Adrenal gland (tissue), 12 donors: ENCODE results near the gene CACNA1C. TPM values are rescaled to one million over a fixed set of nuclear protein-coding genes. Genes with fewer than 3 reads are reported as not detected.

Experiments
- DNase-seq, 7 donors: peaks; one replicate each; pipeline ENCODE4 v3.0.0-alpha.2; 2019 to 2020
- H3K27ac ChIP-seq, 5 donors: fragments of 200-600 bp; sonication (generic) in 4 of 5; 1 replicate in 3 of 5; 2 replicates in 2 of 5; pipeline versions ENCODE4 v1.5.1 to v1.8.0; 2016 to 2020; ENCODE audit warnings: mild to moderate bottlenecking in 1 of 5
- H3K27me3 ChIP-seq: fragments of 200-600 bp; 2 replicates; pipeline ENCODE4 v1.8.0; 2021
- H3K36me3 ChIP-seq, 2 donors: fragments of 200-600 bp; replicated peaks in 1 of 2; 1 replicate in 1 of 2; 2 replicates in 1 of 2; pipeline versions ENCODE4 v1.5.1 to v1.8.0; 2018 to 2022
- H3K4me1 ChIP-seq, 2 donors: fragments of 200-600 bp; replicated peaks in 1 of 2; 1 replicate in 1 of 2; 2 replicates in 1 of 2; pipeline versions ENCODE4 v1.5.1 to v1.8.0; 2018 to 2021
- H3K4me3 ChIP-seq, 4 donors: fragments of 200-600 bp; sonication (generic) in 3 of 4; one replicate each; pipeline ENCODE4 v1.5.1; 2016 to 2018
- H3K9me3 ChIP-seq, 3 donors: fragments of 200-600 bp; sonication (generic) in 1 of 3; replicated peaks in 1 of 3; 1 replicate in 2 of 3; 2 replicates in 1 of 3; pipeline versions ENCODE4 v1.5.1 to v1.8.0; 2016 to 2021
- CTCF ChIP-seq, 6 experiments: fragments of 450-650 bp in 4 of 6; fragments of 200-600 bp in 2 of 6; sonication (generic) in 1 of 6; IDR thresholded peaks; 1 replicate in 5 of 6; 2 replicates in 1 of 6; pipeline versions ENCODE4 v1.5.1 to v1.8.0; 2016 to 2021; ENCODE audit warnings: antibody characterized with exemption in 6 of 6, mild to moderate bottlenecking in 2 of 6, moderate library complexity in 1 of 6
- POLR2A ChIP-seq, 2 donors: fragments of 450-650 bp; IDR thresholded peaks; one replicate each; pipeline ENCODE4 v1.6.1; 2017; ENCODE audit warnings: antibody characterized with exemption in 2 of 2, mild to moderate bottlenecking in 2 of 2, moderate library complexity in 1 of 2
- WGBS, 4 donors: extraction: QIAGEN DNeasy Blood & Tissue Kit in 2 of 4; methylation state at CpG; one replicate each; pipeline versions ENCODE4 v1.1.5 to v1.1.7; 2013 to 2017; 5-methylcytosine and 5-hydroxymethylcytosine counted together
- intact Hi-C, 2 donors: fragments of 100-400 bp; cut with DNase I; formaldehyde crosslinking; loops; one replicate each; pipeline versions ENCODE4 v1.14.1 to v1.15.0; 2022 to 2023
- polyA plus RNA-seq, 3 donors: library from polyadenylated mRNA; stranded (reverse); fragments of 200-250 nt in 2 of 3; fragments of 350-450 nt in 1 of 3; fragmentation: Illumina TruSeq in 1 of 3; extraction: RNeasy Lipid Tissue Mini Kit (QIAGEN cat#74804) in 1 of 3; gene quantifications; one replicate each; pipeline ENCODE4 v1.2.3, GENCODE V29; 2013 to 2014
- total RNA-seq, 9 donors: library from RNA; depleted of rRNA in 4 of 9; stranded (reverse); fragments of >200 nt in 4 of 9; fragments of 120-200 nt in 1 of 9; fragmentation: NEBNext Ultra II Directional in 1 of 9; extraction: Animal tissue kit (Norgen Biotek cat#: 25700) in 1 of 9; gene quantifications; one replicate each; pipeline versions ENCODE4 v1.1.0 to v1.2.4, GENCODE V29; 2013 to 2023
- donor health status: healthy with polysubstance abuse.
- donor health status: Bipolar disorder and iron deficiency.
- donor health status: DM: yes; HTN: yes; CAD: no.
- donor health status: DM: no; HTN: no; CAD: no.
- donor health status: DM: no; HTN: no; CAD: no.
- donor health status: DM: yes; HTN: yes; CAD: no.

Gene CACNA1C
- total and polyA plus RNA-seq, 12 donors = 1.4 to 5.8 (median 3.5) TPM

DNA sequence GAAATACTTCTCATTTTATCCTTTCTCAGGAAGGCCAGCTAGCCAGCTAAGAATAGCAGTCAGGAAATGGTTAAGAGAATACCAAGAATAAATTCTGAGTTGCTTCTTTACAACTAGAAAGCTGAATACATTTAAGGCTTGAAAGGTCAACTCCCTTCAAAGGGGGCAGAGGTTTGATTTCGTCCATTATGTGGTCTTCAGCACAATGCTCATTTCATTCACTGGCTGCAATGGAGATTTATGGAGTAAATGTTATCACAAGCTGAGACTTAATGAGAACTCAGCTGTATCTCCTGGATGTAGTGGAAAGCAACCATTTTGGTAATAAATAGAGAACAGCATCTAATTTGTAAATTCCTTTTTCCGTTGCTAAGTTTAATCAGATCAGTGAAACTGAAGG, 477.0 kb downstream of the CACNA1C start:
- Histone ChIP-seq H3K4me1 (no peaks in the 10 kb centered on the region), H3K36me3 (no peaks in the 10 kb centered on the region), H3K27me3 (no peaks in the 10 kb centered on the region), H3K27ac (no peak overlapping the region), H3K4me3 (no peak overlapping the region), H3K9me3 (no peaks in the 10 kb centered on the region)
- TF ChIP-seq POLR2A (IDR thresholded peaks at IDR 0.05) (no peak), CTCF (IDR thresholded peaks at IDR 0.05) (no peak)
- WGBS, 4 donors = 64 to 76% (median 67%) methylated on average over 2 of the region's 2 CpGs
- intact Hi-C loops = no loop called here
- DNase-seq = no peak

GRCh38 chr12:2531371-2531770, 478.6 kb downstream of the CACNA1C start:
- Histone ChIP-seq H3K27me3 (no peaks in the 10 kb centered on the region), H3K27ac (no peak overlapping the region), H3K36me3 (no peaks in the 10 kb centered on the region), H3K4me3 (no peak overlapping the region), H3K4me1 (no peaks in the 10 kb centered on the region), H3K9me3 (no peaks in the 10 kb centered on the region)
- no peak for DNase-seq
- WGBS, 4 donors = 70 to 83% (median 77%) methylated on average over 4 of the region's 4 CpGs
- intact Hi-C loops = no loop called here
- no peak for TF ChIP-seq POLR2A (IDR thresholded peaks at IDR 0.05)
- no peak for TF ChIP-seq CTCF (IDR thresholded peaks at IDR 0.05)

- TF ChIP-seq POLR2A (IDR thresholded peaks at IDR 0.05) (no peak), CTCF (IDR thresholded peaks at IDR 0.05) (no peak)
- Histone ChIP-seq H3K4me3 (no peak overlapping the region), H3K27ac (no peak overlapping the region), H3K9me3 (no peaks in the 10 kb centered on the region), H3K36me3 (no peaks in the 10 kb centered on the region), H3K27me3 (no peaks in the 10 kb centered on the region), H3K4me1 (no peaks in the 10 kb centered on the region)
- intact Hi-C loops = no loop called here
- DNase-seq = no peak
- 70 to 79% (median 76%) methylated on average over 5 of the region's 5 CpGs for WGBS, 4 donors
These were observed 480.2 kb downstream of the CACNA1C start for GRCh38 chr12:2533036-2533435.

DNA sequence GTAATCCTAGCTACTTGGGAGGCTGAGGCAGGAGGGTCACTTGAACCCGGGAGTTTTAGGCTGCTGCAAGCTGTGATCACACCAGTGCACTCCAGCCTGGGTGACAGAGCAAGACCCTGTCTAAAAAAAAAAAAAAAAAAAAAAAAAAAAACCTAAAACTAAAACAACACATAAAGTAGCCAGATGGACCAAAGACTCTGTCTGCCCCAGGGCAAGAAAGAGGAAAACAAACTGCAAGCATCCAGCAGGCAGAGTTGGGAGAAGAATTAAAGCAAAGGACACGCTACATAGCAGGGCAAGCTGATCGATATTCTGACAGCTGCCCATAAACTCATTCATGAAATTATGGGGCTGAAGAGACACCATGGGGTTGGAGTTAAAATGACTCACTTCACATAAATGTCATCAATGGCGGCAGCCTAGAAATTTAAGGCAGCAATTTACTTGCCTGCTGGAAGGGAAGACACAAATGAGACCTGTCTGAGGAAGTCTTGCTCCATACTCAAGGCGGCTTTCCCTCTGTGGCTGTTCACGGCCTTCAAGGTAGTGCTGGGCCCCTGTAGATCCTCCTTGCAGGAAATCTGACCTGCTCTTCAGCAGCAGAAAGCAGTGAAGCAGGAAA, 482.9 kb downstream of the CACNA1C start:
- no peaks in the 10 kb centered on the region for H3K4me1 ChIP-seq
- intact Hi-C loops = no loop called here
- DNase-seq = no peak
- H3K36me3 ChIP-seq = no peaks in the 10 kb centered on the region
- no peaks in the 10 kb centered on the region for H3K9me3 ChIP-seq
- 83 to 89% (median 88%) methylated on average over 6 of the region's 6 CpGs for WGBS, 4 donors
- TF ChIP-seq POLR2A (IDR thresholded peaks at IDR 0.05) (no peak), CTCF (IDR thresholded peaks at IDR 0.05) (no peak)
- no peak overlapping the region for H3K27ac ChIP-seq
- H3K4me3 ChIP-seq = no peak overlapping the region
- H3K27me3 ChIP-seq = no peaks in the 10 kb centered on the region
